EH (cell line): ENCODE measurements around the gene IRF2BPL.
A peak's percentile ranks its signal among the peaks of the same experiment; 100 is the strongest.

ENCODE experiments used
- DNase-seq: peaks from one replicate; pipeline ENCODE4 v3.0.0-alpha.2; 2015; ENCODE audit warnings: low read depth

The IRF2BPL gene

DNA sequence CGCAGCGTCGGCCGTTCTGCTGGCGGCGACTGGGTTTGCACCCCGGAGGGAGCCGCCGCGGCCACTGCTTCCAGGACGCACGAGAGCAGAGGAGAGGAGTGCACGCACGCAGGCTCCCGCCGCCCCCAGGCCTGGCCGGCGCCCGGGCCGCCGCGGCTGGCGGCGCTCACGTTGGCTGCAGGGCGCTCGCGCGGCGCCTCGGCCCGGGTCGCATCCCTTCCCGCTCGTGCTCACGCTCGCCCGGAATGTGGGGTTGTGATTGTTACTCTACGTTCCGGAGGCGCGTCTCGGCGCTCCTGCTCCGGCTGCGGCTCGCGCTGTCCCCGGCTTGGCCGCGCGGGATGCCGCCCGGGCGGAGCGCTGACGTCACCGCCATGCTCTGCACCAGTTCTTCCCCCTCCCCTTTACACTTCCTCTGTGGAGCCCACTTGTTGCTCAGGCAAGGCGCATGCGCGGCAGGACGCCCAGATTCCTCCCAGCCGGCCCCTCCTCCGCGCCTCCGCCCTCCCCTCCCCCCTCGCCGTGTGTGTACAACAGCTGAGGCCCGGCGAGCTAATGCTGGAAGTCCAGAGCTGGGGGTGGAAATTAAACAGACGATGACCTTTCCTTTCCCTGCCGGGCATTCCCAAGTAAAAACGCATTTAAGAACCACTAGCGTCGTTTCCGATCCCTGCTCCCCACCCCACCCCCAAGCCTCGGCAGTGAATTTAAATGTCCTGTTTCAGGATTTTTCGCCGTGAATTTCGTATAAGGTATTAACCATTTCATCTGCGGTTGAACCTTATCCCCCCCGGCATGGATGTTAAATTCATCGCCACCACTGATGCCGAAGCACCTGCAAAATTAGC lies at the start of gene IRF2BPL:
TSS of gene IRF2BPL (minus strand) at position 325 of the 848 bp plus-strand sequence. CDS start 916 bp downstream, outside the sequence.
- DNase-seq, result peak; percentile 99

DNA sequence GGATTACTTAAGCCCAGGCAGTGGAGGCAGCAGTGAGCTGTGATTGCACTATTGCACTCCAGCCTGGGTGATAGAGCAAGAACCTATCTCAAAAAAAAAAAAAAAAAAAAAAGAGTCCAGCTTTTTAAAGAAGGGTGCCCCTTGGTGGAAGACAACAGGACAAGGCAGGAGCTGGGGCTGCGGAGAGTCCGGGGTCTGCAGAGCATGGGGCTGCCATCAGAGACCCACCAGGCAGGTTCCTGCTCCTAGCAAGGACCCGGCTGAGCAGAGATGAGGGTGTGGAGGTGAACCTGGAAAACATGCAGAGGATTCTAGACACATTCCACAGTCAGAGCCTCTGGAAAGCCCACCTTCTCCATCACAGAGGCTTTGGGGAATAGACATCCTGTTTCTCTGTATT lies 48.5 kb upstream of the IRF2BPL start:
- no peak for DNase-seq

DNA sequence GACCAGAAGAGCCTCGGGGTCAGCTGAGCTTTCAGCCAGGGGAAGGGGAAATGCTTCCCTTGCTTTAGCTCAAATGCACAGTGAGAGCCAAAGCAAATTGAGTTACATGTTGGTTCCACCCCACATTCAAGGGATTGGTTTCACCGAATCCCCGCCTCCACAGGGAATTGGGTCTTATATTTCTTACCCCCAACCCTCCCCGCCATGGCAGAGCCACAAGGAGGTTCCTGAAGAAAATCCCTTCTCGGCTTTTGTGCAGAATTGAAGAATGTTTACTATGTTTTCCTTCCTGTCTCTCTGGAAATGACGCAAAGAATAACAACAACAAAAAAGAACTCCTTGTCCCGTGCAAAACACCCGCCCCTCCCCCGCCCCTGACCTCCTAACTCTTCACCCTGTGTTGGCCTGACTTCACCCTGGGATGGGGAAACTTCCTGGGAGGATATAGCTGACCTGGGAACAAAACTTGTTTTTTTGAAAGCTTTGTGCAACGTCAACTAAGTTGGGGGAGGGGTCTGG lies 47.7 kb upstream of the IRF2BPL start:
- DNase-seq, result peak; percentile 57

DNA sequence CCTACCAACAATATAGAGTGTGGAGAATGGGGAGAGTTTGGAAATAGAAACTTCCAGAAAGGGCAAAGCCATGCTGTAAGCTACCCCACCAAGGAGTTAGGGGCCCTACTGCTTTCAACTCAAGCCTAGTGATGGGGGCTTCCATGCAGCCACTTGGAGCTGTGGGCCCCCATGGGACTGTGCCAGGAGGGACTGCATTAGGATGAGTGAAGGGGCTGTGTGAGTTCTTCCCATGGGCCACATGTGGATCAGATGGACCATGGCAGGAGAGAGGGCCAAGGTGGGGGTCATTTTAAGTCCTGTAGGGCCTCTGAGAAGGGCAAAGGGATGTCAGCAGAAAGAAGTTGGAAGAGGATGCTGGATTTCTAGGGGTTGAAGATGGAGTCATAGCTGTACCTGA lies 46.5 kb upstream of the IRF2BPL start:
- DNase-seq, result no peak

DNA sequence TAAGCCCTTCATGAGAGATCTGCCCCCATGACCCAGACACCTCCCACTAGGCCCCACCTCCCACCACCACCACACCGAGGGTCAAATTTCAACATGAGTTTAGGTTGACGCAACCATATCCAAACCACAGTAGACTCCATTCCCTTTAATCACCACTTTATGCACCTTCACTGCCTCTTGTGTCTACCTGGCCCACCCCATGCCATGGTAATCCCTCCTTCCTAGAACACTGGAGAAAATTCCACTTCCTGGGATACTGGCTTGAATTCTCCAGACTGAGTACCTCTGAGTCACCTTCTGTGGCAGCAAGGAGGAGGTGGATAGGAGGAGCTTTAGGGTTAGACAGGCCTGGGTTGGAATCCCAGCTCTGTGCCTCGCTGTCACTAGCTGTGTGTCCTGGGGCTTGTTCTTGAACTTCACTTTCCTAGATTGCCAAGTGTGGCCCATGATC lies 43.5 kb upstream of the IRF2BPL start:
- DNase-seq, result peak; percentile 53

DNA sequence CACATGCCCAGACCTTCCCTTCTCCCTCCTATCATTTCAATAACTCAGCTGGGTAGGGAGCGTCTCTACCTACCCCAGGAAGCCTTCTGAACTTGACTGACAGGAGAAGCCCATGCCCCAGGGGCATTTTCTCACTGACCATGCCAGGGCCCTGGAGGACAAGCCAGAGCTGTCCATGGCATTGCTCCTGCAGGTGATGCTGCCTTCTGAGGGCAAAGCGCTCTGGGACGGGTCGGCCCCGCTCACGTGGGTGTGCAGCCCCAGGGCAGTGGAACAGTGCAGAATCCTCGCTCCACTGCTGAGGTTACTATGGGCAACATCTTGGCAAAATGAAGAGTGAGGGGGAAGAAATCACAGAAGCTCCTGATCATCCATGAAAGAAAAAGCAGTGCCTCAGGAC lies 41.0 kb upstream of the IRF2BPL start:
- no peak for DNase-seq

DNA sequence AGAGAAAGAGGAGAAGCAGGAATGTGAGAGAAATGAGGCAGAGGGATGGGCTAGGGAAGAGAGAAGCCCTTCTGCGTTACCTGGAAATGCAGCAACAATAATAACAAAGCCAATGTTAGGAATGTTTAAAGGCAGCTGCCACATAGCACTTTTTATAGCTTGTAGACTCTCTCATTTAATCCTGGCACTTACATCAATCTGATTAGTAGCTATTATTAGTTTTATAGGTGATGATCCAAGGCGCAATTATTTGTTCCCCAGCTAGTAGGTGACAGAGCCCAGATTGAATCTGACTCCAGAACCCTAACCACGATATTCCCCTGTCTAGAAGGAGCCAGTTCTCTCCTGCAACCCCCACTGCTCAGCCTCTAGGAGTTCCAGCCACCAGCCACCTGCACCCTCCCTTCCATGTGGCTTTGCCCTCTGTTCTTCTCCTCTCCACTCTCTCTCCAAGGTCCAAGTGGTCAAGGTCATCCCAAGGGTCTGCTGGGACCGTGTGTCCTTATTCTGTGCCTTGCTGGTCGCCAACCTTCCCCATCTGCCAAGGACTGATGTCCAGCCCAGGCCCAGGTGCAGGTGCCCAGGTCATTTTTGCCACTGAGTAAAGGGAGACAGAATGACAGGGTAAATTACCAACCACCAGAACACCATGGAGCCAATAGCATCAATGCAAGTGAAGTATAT lies 40.2 kb upstream of the IRF2BPL start:
- no peak for DNase-seq

DNA sequence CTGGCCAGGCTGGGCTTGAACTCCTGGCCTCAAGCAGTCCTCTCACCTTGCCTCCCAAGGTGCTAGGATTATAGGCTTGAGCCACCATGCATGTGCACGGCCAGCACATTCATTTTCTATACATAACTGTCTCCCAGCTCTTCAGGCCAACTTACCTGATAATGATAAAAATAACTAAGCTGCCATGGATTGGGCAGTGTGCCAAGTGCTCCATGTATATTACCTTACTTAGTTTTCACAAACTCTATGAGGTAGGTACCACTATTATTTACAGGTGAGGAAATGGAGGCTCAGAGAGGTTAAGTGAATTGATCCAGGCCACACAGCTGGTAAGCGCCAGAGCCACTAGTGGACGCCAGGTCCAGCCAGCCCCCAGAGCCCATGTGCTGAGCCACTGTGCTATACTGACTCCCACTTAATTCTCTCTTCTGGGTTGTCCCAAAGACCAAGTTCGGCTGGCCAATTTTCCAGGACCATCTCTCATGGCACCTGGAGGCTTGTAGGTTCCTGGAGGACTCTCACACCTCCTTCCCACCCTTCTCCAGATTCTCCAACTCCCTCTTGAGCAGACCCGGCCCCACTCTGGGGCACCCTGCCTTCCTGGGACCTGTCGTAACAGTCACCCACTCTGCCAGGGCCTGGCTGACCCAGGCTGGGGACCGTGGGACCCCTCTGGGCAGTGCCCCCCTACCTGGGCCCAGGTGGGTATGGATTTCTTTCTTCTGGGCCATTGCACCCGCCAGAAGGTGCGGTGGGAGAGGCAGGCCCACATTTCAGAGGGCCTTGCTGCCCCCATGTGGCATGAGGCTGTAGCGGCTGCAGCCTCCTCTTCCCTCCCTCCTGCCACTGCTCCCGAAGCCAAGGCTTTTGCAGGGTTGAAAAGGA lies 39.4 kb upstream of the IRF2BPL start:
- peak; percentile 72 for DNase-seq

DNA sequence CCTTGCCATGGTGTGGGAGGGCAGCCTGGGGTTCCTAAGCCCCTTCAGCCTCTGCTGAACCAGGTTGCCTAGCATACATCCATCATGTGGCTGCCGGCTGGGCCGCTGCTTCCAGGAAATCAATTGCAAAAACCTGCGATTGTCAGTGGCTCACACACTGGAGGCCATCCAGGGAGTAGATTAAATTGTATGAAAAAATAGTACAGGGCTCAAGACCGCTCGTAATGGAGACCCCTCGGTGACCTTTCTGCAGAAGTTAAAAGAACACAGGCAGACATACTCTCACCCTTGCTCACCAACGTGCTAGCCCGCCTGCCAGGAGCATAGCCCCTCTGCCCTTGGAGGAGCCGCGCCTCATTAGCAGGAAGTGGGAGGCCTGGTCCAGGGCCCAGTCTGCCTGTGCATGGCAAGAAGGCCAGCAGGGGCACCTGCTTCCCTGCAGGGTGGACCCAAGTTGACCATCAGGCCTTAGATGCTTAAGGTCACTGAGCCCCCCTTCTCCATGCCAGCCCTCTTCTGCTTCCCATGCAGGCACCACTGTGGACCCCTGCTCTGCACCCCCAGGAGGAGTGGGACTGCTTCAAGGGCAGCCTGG lies 38.2 kb upstream of the IRF2BPL start:
- DNase-seq, result no peak

DNA sequence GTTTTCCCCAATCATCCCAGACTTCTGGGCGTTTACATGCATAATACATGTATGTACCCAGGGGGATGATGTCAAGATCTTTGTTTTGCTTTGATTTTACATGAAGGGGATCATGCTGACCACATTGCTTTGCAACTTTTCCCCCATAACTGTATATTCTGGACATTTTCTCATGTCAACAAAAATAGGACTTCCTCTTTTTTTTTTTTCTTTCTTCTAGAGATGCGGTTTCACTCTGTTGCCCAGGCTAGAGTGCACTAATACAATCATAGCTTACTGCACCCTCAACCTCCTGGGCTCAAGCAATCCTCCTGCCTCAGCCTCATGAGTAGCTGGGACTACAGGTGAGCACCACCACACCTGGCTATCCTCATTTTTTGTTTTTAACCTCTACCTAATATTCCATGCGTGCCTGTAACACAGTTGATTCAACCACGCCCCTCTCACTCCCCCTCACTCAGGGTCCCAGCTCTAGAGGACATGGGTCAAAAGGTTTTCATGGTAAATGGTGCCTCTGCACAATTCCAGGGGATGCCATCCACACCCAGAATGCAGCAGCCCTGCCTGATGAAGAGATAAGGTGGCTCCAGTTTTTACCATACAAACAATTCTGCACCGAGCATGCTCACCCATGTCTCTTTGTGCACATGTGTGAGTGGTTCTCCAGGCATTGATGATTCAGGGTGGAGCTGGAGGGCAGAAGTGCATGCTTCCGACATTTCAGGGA lies 37.5 kb upstream of the IRF2BPL start:
- DNase-seq, result no peak

DNA sequence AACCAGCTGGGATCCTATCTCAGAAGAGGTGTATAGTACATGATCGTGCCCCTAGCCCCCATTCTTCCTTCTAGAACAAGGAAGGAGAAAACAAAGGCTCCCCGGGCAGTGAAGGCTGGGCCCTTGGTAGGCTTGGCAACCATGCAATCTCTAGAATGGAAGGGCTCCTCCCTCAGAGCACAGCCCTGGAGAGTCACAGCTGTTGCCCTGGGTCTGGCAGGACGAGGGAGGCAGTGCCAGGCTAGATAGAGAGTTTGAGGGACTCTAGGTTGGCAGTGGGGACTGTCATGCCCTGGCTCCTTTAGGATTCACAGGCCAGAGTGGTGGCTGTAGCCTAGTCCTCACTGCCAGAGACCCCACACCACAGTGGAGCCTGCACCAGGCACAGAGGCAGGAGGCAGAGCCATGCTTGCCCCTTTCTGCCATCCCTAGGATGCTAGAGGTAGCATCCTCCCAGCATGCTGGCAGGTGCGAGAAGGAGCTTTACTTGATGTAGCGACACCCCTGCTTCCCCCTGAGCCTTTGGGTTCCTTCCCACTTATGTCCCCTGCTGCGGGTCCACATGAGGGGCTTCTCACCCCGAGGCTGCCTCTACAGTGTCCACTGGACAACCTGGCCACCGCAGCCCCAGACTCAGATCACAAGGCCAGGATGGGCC lies 36.1 kb upstream of the IRF2BPL start:
- DNase-seq, result no peak

DNA sequence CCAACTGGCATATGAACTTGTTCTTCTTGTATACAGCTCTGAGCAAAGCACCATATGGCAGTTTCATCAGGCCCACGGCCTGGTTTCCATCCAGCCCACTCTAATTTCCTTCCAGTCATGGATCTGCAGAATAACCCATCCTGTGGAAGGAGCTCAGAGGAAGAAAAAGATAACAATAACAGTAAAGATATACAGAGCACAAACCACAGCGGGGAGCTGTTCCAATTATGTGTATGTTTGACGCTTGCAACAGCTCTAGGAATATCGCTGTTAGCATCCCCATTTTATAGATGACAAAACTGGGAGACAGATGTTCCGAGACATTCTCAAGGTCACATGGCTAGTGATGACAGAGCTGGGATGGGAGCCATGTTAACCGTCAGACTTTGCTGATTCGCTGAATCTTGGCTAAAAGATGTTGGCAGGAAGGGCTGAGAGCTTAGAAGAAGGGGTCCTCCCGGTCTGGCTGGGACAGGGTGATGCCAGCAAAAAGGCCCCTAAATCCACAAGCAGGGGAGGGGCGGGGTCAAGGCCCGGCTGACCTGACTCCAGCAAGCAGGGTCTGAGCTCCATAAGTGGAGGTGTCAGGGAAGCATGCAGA lies 35.2 kb upstream of the IRF2BPL start:
- DNase-seq, result no peak

DNA sequence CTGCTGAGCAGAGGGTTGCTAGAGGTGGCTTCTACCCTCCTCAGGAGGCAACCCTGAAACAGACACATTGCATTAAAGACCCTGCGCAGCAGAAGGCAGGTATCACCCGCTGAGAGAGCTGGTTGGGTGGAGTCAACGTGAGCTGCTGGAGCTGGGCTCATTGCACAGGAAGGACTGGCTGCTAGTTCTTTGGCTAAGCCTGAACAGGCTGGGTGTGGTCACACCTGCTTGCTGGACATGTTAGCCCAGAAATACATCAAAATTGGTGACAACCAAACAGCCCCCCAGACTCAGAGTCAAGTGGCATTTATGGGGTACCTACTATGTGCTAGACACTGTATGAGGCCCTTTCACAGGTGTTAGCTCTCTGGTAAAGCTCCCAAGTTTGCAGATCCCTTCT lies 33.8 kb upstream of the IRF2BPL start:
- DNase-seq, result no peak

DNA sequence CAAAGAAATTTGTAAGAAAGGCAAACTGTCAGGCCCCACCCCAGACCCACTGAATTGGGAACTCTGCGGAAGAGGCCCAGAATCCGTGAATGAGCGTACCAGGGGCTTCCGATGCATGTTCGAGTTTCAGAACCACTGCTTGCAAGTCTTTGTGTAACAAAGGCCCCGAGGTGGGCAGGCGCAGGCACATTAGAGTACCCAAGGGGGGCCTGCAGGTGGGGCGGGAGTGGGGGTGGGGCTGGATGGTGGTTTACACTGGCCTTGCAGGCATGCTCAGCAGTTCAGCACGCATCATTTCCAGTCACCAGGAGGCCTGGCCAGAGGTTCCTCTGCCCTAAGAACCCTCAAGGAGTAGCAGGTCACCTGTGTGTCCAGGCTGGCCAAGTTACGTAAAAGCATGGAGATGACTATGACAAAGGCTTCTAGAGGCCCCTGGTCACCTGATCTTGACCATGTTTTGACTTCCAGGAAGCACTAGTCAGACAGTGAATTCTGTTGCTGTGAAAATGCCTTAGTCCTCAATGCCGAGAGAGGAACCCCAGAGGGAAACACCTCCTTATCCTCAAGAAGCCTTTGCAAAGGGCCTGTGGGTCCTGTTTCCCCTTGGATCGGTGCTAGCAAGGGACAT lies 33.2 kb upstream of the IRF2BPL start:
- no peak for DNase-seq

DNA sequence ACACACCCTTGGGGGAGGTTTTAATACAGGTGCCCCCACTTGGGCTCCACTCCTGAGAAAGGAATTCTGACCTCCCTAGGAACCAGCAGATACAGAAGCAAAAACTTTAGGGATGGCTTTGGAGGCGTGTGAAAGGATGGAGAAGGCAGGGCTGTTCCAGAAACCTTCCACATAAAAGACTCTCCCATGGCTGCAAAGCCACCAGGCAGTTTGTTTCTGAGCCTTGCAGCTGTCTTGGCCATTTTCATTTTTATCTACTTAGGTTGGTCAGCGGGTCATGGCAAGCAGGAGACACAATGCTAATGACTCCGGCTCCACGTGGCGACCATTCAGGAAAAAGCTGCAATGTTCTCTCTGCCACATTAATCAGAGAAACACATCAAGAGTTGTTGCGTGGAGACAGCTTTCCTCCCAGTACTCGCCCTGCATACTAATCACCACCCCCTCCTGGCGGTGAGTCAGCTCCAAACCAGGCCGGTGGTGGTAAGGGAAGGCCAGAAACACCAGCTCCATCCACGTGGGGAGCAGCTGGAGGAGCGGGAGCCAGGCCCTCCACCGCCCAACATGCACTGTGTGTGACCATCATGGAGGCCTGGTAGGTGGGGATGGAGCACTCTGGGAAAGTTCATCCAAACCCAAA lies 30.9 kb upstream of the IRF2BPL start:
- peak; percentile 95 for DNase-seq

DNA sequence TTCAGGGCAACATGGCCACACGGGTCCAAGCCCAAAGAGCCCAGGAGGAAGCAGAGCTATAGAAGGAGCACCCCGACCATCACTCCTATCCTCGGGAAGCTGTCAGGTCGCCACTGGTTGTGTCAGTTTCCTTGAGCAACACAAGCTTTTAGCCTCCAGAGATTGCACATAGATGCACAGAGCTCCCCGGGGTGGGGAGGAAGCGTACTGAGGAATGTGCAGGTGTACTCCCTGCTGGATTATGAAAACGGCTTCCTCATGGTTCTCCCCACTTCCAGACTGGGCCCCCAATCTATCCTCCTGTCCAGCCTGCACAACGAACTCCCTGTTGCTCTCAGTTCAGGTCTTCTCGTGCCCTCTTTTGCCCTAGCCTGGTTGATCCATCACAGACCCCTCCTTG lies 30.3 kb upstream of the IRF2BPL start:
- DNase-seq, result no peak

DNA sequence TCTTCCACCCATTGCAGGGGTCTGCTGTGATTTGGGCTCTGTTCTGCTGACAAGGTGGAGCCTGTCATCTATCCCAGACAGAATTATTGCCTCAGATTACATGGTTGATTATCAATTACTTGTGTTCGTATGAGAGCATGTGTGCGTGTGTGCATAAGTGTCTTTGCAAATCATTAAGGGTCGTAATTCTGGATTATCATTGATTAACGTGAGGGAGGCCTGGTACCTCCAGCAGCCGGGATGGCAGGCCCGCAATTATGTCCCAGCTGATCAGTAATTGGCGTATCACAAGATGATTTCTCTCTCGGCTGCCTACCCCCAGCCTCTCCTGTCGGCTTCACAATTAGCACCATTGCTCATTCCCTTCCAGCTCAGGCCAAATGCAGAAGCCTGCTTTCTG lies 29.6 kb upstream of the IRF2BPL start:
- DNase-seq, result no peak

DNA sequence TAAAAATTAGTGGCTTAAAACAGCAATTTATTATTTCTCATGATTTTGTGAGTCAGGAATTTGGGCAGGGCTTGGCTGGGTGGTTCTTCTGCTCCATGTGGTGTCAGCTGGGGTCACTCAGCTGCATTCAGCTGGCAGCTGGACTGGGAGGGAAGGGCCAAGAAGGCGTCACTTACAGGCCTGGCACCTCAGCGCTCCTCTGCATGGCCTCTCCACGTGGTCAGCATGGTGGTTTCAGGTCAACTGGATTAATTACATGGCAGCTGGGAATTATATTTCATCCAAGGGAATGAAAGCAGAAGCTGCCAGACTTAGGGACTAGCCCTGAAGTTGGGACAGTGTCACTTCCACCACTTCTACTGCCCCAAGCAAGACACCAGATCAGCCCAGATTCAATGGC lies 27.5 kb upstream of the IRF2BPL start:
- no peak for DNase-seq

DNA sequence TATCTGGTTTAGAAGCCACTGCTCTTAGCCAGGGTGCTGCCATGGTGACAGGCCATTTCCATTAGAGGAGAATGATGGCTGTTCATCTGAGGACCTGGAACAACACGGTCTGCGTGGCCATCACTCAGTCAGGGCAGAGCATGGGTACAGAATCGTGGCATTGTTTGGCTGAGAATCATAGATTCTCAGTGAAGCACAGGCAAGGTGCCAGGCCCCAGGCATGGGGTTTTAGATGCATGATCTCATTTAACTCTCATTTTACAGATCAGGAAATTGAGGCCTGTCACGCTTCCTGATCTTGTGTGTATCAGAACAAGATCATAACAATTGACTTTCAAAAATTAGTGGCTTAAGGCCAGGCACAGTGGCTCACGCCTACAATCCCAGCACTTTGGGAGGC lies 26.8 kb upstream of the IRF2BPL start:
- DNase-seq, result no peak
